GM12865 (cell line): ENCODE results near the gene FCHSD2.
"Not testable (repeated sequence)": the region's sequence is repeated elsewhere in the genome, so short reads cannot be mapped to it uniquely, and the experiment has no call there.

ENCODE experiments used
- DNase-seq: peaks from one replicate; pipeline ENCODE4 v3.0.0; 2010; ENCODE audit warnings: low read depth
- H3K4me3 ChIP-seq: 2 replicates; pipeline ENCODE4 v1.5.1; 2011; ENCODE audit warnings: mild to moderate bottlenecking, low read depth, low read length, control low read depth
- TF ChIP-seq, protein P1 (sequence below): IDR thresholded peaks from 2 replicates; pipeline ENCODE4 v1.5.1; 2011; ENCODE audit warnings: low read length, control low read depth, low read depth, inconsistent platforms; ENCODE audit not compliant: insufficient read depth; ENCODE audit errors: missing control alignments

The FCHSD2 gene

GRCh38 chr11:73141309-73142127 lies 600 bp downstream of the FCHSD2 start:
- peak overlapping the region; percentile 83 for H3K4me3 ChIP-seq
- peak; percentile 86 for DNase-seq
- TF ChIP-seq, protein P1, sequence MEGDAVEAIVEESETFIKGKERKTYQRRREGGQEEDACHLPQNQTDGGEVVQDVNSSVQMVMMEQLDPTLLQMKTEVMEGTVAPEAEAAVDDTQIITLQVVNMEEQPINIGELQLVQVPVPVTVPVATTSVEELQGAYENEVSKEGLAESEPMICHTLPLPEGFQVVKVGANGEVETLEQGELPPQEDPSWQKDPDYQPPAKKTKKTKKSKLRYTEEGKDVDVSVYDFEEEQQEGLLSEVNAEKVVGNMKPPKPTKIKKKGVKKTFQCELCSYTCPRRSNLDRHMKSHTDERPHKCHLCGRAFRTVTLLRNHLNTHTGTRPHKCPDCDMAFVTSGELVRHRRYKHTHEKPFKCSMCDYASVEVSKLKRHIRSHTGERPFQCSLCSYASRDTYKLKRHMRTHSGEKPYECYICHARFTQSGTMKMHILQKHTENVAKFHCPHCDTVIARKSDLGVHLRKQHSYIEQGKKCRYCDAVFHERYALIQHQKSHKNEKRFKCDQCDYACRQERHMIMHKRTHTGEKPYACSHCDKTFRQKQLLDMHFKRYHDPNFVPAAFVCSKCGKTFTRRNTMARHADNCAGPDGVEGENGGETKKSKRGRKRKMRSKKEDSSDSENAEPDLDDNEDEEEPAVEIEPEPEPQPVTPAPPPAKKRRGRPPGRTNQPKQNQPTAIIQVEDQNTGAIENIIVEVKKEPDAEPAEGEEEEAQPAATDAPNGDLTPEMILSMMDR = no peak

DNA sequence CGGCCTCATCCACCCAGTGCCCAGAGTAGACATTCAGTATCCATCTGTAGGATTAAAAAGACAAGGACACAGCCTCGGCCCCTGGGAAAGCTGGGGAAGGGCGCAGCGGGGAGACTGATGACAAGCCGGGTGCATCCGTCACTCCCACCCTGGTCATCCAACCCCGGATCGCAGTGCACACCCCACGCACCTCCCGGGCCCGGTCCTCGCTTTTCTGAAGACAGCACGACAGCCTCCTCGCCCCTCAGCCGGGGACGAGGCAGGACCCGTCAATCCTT lies 1.1 kb downstream of the FCHSD2 start:
- H3K4me3 ChIP-seq = peak overlapping the region; percentile 83
- TF ChIP-seq, protein P1 = no peak
- no peak for DNase-seq

GRCh38 chr11:73140213-73141030 lies 1.7 kb downstream of the FCHSD2 start:
- TF ChIP-seq, protein P1 = no peak
- DNase-seq = peak; percentile 56

GRCh38 chr11:73139476-73140198 lies 2.5 kb downstream of the FCHSD2 start:
- TF ChIP-seq, protein P1 = no peak
- H3K4me3 ChIP-seq = peak overlapping the region; percentile 83
- DNase-seq = no peak

More at GRCh38 chr11:73140213-73141030, 1.7 kb downstream of the FCHSD2 start:
- peak overlapping the region; percentile 83 for H3K4me3 ChIP-seq

- DNase-seq = no peak
- TF ChIP-seq, protein P1 = no peak
- H3K4me3 ChIP-seq = peak overlapping the region; percentile 35
Measured at GRCh38 chr11:73137944-73138274, 4.2 kb downstream of the FCHSD2 start.

DNA sequence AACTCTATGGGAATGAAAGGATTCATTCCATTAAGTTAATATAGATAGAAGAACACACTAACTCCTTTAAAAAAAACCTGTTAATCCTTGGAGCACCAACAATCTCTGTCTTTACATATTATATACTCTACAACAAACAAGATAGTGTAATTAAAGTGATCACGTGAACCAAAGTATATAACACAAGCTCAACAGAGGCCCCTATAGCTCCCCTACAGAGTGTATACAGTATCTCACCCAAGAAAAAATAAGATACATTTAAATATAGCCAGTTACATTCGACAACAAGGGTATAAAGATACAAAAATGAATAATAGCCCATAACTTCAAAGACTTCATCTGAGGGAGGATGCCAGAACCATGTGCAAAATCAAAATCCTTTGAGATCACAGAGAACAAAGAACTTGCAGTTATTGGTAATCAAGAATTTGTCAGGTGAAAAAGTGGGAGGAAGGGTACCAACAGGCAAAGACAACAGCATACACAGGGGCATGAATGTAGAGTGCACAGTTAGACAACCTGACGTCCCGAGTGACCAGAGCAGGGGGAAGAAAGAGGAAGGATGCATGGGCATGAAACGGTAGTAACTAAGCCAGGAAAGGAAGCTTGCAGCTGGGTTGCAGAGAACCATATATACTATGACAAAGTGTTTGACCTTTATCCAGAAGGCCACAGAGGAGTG lies 4.7 kb downstream of the FCHSD2 start:
- no peak for DNase-seq
- TF ChIP-seq, protein P1 = peak; percentile 7
- H3K4me3 ChIP-seq = peak overlapping the region; percentile 35

GRCh38 chr11:73136722-73137121 lies 5.4 kb downstream of the FCHSD2 start:
- not testable (repeated sequence) for H3K4me3 ChIP-seq, DNase-seq
